Epithelial cell of esophagus (primary cell): ENCODE measurements around the gene RBM20.
A peak's percentile ranks its signal among the peaks of the same experiment; 100 is the strongest.

Experiments used
- DNase-seq: peaks from one replicate; pipeline ENCODE4 v3.0.0; 2010; ENCODE audit warnings: low read depth
- H3K4me3 ChIP-seq: 2 replicates; pipeline ENCODE4 v1.5.1; 2011; ENCODE audit warnings: mild to moderate bottlenecking, low read length, control low read depth
- CTCF ChIP-seq: IDR thresholded peaks from 2 replicates; pipeline ENCODE4 v1.5.1; 2011; ENCODE audit warnings: low read depth, mild to moderate bottlenecking, low read length, control low read depth, inconsistent platforms; ENCODE audit not compliant: insufficient read depth; ENCODE audit errors: missing control alignments

Gene RBM20

GRCh38 chr10:110668443-110668842 lies 24.3 kb downstream of the RBM20 start:
- DNase-seq: no peak
- no peak for TF ChIP-seq CTCF

GRCh38 chr10:110670335-110670734 lies 26.2 kb downstream of the RBM20 start:
- no peak for DNase-seq
- no peak overlapping the region for H3K4me3 ChIP-seq
- TF ChIP-seq CTCF: no peak

More at GRCh38 chr10:110668443-110668842, 24.3 kb downstream of the RBM20 start:
- no peak overlapping the region for H3K4me3 ChIP-seq

- DNase-seq: peak; percentile 53
- peak overlapping the region; percentile 49 for H3K4me3 ChIP-seq
- TF ChIP-seq CTCF: peak; percentile 78
These were observed 27.8 kb downstream of the RBM20 start for GRCh38 chr10:110671788-110672579.

- peak overlapping the region; percentile 49 for H3K4me3 ChIP-seq
- TF ChIP-seq CTCF: no peak
- DNase-seq: no peak
These were observed 28.4 kb downstream of the RBM20 start for GRCh38 chr10:110672580-110672919.

GRCh38 chr10:110676016-110676415 lies 31.9 kb downstream of the RBM20 start:
- no peak overlapping the region for H3K4me3 ChIP-seq
- TF ChIP-seq CTCF: no peak
- DNase-seq: no peak

GRCh38 chr10:110679486-110680272 lies 35.5 kb downstream of the RBM20 start:
- H3K4me3 ChIP-seq: no peak overlapping the region
- no peak for TF ChIP-seq CTCF
- DNase-seq: no peak
